HEK293T (cell line): Measurements from ENCODE around the gene NKX2-3.

Source experiments
- CTCF ChIA-PET: fragments of 350-600 bp; formaldehyde crosslinking; extraction: SDS; loops from one replicate; lab custom pipeline; 2021; ENCODE audit warnings: antibody characterized with exemption, inconsistent platforms; lab: Yijun Ruan, JAX
- POLR2A ChIA-PET: fragments of 350-600 bp; formaldehyde crosslinking; extraction: SDS; loops from one replicate; lab custom pipeline; 2020; ENCODE audit warnings: antibody characterized with exemption, inconsistent platforms; lab: Yijun Ruan, JAX
- DNase-seq: peaks from one replicate; pipeline ENCODE4 v3.0.0; 2012; ENCODE audit warnings: mixed read lengths; ENCODE audit errors: extremely low spot score
- ARNT ChIP-seq: fragments of 450-650 bp; IDR thresholded peaks from 2 replicates; pipeline ENCODE4 v1.6.1; 2017; ENCODE audit warnings: mild to moderate bottlenecking
- BHLHE40 ChIP-seq: fragments of 450-650 bp; IDR thresholded peaks from 2 replicates; pipeline ENCODE4 v1.6.1; 2016; ENCODE audit warnings: mild to moderate bottlenecking, moderate library complexity, borderline replicate concordance
- CTBP1 ChIP-seq: fragments of 450-650 bp; IDR thresholded peaks from 2 replicates; pipeline ENCODE4 v1.6.1; 2016; ENCODE audit warnings: borderline replicate concordance
- ELF4 ChIP-seq: fragments of 450-650 bp; IDR thresholded peaks from 2 replicates; pipeline ENCODE4 v1.6.1; 2017; ENCODE audit warnings: antibody characterized with exemption
- FOXA1 ChIP-seq: fragments of 450-650 bp; IDR thresholded peaks from 2 replicates; pipeline ENCODE4 v1.6.1; 2016; ENCODE audit warnings: mild to moderate bottlenecking
- FOXK2 ChIP-seq: fragments of 450-650 bp; IDR thresholded peaks from 2 replicates; pipeline ENCODE4 v1.6.1; 2016; ENCODE audit warnings: mild to moderate bottlenecking
- FOXM1 ChIP-seq: fragments of 450-650 bp; IDR thresholded peaks from 2 replicates; pipeline ENCODE4 v1.6.1; 2017; ENCODE audit warnings: mild to moderate bottlenecking, borderline replicate concordance
- HDGF ChIP-seq: fragments of 450-650 bp; IDR thresholded peaks from 2 replicates; pipeline ENCODE4 v1.6.1; 2017; ENCODE audit warnings: antibody characterized with exemption, borderline replicate concordance
- L3MBTL2 ChIP-seq: fragments of 450-650 bp; conservative IDR thresholded peaks from 2 replicates; pipeline ENCODE4 v1.6.1; 2016; ENCODE audit warnings: mild to moderate bottlenecking
- LEF1 ChIP-seq: fragments of 450-650 bp; IDR thresholded peaks from 2 replicates; pipeline ENCODE4 v1.6.1; 2017; ENCODE audit warnings: mild to moderate bottlenecking, borderline replicate concordance
- NFRKB ChIP-seq: fragments of 450-650 bp; IDR thresholded peaks from 2 replicates; pipeline ENCODE4 v1.6.1; 2016; ENCODE audit warnings: mild to moderate bottlenecking, moderate library complexity
- SP1 ChIP-seq: fragments of 450-650 bp; IDR thresholded peaks from 2 replicates; pipeline ENCODE4 v1.6.1; 2017
- SUZ12 ChIP-seq: fragments of 450-650 bp; IDR thresholded peaks from 2 replicates; pipeline ENCODE4 v1.6.1; 2016; ENCODE audit warnings: mild to moderate bottlenecking
- TARDBP ChIP-seq: fragments of 450-650 bp; IDR thresholded peaks from 2 replicates; pipeline ENCODE4 v1.6.1; 2016
- ZNF384 ChIP-seq: fragments of 450-650 bp; IDR thresholded peaks from 2 replicates; pipeline ENCODE4 v1.6.1; 2016
- TF ChIP-seq, protein P1 (sequence below): fragments of 450-650 bp; IDR thresholded peaks from 2 replicates; pipeline ENCODE4 v1.6.1; 2016

The NKX2-3 gene

DNA sequence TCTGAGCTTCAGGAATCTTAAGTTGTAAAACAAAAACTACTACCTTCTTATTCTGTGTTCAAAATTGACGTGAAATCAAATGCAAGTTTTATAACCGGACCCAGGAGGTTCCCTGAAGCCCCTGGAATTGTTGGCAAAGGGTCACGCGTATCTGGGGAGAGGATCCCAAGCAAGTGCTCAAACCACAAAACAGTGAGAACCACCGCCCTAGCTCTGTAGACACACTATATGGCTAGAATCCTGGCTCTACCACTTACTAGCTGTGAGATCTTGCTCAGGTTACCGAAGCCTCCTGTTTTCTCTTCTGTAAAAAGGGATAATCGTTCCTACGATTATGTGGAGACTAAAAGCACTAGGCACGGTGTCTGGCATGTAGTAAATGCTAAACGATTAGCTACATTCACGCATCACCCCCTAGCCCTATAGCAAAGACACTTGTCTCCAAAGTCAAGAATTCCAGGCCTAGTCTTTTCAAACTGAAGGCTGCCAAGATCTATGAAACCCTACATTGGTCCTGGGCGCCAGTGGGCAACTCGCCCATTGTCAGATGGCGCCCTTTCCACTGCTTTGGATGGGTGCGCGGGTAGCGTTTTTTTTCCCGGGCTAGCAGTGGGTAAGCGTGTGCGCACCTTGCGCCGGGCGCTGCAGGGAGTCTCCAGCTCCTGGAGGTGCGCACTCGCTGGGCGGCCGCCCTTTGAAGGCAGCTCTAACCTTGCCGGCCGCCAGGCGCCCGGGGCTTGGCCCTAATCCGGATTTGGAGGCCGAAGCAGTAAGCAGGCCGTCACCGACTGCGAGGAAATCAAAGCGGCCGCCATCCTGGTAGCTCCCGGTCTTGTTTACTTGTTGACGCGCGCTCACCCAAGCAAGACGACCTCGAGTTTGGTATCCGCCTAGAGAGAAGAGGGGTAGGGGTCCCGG, 11.6 kb upstream of the NKX2-3 start:
- TF ChIP-seq LEF1 = no peak
- no peak for TF ChIP-seq FOXM1
- TF ChIP-seq, protein P1, sequence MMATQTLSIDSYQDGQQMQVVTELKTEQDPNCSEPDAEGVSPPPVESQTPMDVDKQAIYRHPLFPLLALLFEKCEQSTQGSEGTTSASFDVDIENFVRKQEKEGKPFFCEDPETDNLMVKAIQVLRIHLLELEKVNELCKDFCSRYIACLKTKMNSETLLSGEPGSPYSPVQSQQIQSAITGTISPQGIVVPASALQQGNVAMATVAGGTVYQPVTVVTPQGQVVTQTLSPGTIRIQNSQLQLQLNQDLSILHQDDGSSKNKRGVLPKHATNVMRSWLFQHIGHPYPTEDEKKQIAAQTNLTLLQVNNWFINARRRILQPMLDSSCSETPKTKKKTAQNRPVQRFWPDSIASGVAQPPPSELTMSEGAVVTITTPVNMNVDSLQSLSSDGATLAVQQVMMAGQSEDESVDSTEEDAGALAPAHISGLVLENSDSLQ = no peak
- TF ChIP-seq ARNT = no peak
- DNase-seq = no peak
- POLR2A ChIA-PET = interaction anchor here (1.0 to 4.2 kb wide), 4 partner anchors 12 to 99 kb away, joined by 3 to 21 read pairs (median 4); partner anchors contain the start of genes NKX2-3 and SLC25A28
- CTCF ChIA-PET = interaction anchor here (1.0 to 1.1 kb wide), 2 partner anchors 38 to 721 kb away, joined by 5 read pairs; no protein-coding TSS in a partner anchor

DNA sequence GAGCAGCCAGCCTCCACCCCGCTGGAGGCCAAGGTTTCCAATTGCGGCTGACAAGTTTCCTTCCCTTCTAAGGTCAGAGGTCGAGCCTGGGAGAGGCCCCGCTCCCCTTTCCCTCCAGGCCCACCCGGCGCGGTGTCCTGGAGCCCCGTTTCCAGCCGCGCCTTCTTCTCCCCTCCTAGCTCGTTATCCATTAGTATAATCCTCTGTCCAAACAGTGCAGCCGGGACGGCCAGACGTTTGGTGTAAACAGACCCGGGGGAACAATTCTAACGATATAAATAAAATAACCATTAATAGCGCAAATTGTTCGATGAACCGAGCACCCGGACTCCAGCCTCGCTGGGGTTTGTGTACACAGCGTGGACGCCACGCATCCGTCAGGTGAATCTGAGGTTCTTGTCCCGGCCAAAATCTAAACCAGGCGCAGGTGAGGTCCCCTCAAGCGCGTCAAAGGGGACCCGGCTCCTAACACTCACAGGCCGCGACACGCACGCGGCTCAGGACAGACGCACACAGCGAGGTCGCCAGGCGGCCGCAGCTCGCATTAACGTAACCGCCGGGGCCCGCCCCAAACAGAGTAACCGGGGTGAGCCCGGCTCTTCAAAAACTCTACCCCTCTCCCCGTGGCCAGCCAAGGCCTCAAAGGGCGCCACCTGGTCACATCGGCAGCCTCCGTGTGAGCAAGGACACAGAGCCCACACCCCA, 10.8 kb upstream of the NKX2-3 start:
- CTCF ChIA-PET = no interaction called here
- DNase-seq = no peak
- TF ChIP-seq, protein P1 = no peak
- TF ChIP-seq SP1 (no peak), ZNF384 (no peak), FOXA1 (no peak)
- POLR2A ChIA-PET = interaction anchor here (1.3 to 4.2 kb wide), 2 partner anchors 11 to 33 kb away, joined by 4 to 21 read pairs; partner anchors contain the start of gene NKX2-3

DNA sequence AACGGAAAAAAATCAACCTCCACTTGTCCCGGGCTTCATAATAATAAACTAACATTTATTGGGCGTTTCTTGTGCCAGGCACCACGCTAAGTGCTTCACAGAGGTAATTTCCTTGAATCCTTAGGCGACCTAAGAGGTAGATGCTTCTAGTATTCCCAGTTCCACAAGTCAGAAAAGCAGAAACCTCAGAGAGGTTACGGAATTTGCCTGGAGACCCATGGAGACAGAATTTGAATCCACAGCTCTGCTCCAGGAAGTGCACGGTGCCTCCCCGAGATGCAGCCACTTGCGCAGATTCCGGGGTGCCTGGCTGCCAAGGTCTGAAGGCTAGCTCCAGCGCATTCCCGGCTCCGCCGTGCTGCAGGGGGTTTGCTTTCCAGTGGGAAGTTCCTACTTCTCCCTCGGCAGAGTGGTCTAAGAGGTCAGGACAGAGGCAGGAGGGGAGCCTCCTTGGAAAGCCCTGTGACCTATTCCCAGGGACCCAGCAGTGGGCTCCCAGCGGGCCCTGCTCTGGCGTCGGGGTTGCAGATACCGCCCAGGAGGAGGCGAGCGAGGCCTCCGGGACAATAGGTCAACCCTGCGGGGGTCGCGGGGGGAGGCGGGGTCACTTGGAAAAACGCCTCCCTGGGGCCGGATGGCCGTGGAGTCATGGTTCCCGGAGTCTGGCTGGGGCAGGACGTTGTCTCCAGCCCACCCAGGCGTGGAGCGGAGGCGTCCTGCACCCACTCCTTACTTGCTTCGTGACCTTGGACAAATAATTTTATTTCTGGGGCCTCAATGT, 10.1 kb upstream of the NKX2-3 start:
- POLR2A ChIA-PET = interaction anchor here (0.9 to 4.2 kb wide), 4 partner anchors 10 to 92 kb away, joined by 3 to 21 read pairs (median 4); partner anchors contain the start of genes GOT1 and NKX2-3
- TF ChIP-seq SUZ12 (no peak), HDGF (no peak), ZNF384 (no peak), LEF1 (no peak), BHLHE40 (no peak), FOXM1 (no peak), FOXK2 (no peak), ARNT (no peak), TARDBP (no peak), ELF4 (no peak), L3MBTL2 (no peak), NFRKB (no peak), CTBP1 (no peak), SP1 (no peak), FOXA1 (no peak)
- TF ChIP-seq, protein P1 = no peak
- CTCF ChIA-PET = interaction anchor here (0.7 to 1.0 kb wide), 2 partner anchors 36 to 1485 kb away, joined by 3 to 4 read pairs; no protein-coding TSS in a partner anchor
- no peak for DNase-seq

DNA sequence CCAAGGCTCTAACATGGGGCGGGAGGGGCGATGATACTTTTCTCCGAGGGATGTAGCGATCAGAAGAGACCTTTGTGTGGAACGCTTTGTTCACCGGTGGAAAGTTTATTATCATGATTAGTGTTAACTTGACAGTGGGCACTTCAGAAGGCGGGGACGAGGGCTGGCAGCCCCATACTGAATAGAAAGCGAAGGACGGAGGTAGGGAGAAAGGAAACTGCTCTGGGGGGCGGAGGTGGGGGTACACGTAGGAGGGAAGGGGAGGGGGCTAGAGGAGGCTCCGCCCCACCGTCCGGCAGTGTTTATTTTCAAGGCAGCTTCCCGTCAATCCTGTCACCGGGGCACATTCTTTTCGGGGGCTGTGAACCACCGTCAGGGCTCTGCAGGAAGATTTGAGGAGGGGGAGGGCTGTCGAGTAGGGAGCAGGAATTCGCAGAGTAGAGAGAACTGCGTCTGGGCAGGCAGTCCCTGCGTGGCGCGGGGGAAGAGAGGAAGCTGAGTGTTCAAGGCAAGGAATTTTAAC, 9.4 kb upstream of the NKX2-3 start:
- no peak for DNase-seq
- CTCF ChIA-PET = interaction anchor here (0.7 to 1.0 kb wide), 2 partner anchors 36 to 1484 kb away, joined by 3 to 4 read pairs; no protein-coding TSS in a partner anchor
- POLR2A ChIA-PET = interaction anchor here (0.9 to 4.2 kb wide), 5 partner anchors 10 to 93 kb away, joined by 3 to 21 read pairs (median 3); partner anchors contain the start of genes GOT1 and NKX2-3
- TF ChIP-seq CTBP1 = no peak
- no peak for TF ChIP-seq BHLHE40
- no peak for TF ChIP-seq FOXM1
- no peak for TF ChIP-seq ARNT
- no peak for TF ChIP-seq FOXK2
- TF ChIP-seq NFRKB = no peak
- TF ChIP-seq TARDBP = no peak
- TF ChIP-seq SP1 = no peak
- no peak for TF ChIP-seq ZNF384
- no peak for TF ChIP-seq ELF4
- no peak for TF ChIP-seq FOXA1
- no peak for TF ChIP-seq LEF1
- no peak for TF ChIP-seq HDGF
- TF ChIP-seq SUZ12 = no peak

DNA sequence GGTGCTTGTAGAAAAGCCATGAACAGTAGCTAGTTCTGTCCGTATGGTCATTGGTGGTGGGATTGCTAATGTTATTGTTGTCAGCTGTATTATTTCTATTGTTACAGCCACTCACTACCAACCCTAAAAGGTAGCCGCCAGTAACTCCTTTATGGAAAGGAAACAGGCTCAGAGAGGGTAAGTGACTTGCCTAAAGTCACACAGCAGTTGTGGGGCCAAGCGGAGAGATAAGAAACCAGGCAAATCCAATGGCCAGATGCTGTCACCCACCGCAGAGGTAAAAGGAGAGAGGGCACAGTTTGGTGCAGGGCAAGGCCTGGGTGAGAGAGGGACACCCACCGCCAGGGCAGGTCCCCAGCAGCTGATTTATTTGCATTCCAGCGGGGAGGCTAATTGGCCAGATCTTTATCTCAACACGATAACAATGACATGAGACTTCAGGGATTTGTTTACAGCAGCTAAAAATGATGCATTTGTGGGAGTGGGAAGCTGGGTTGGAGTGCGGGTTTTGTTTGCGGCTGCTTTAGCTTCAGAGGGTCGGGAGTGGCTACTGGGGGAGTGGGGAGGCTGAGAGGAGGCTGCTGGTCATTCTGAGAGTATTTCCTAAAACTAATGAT, 8.6 kb upstream of the NKX2-3 start:
- TF ChIP-seq, protein P1 = peak; percentile 52; the same call in 1 of the 2 replicates
- no peak for TF ChIP-seq FOXM1
- DNase-seq = no peak
- POLR2A ChIA-PET = interaction anchor here (1.0 to 4.2 kb wide), 4 partner anchors 9 to 94 kb away, joined by 3 to 21 read pairs (median 4); partner anchors contain the start of genes GOT1 and NKX2-3
- CTCF ChIA-PET = no interaction called here
